HepG2 (cell line): Measurements from ENCODE around the gene PFN4. TPM values are rescaled to one million over a fixed set of nuclear protein-coding genes. Genes with fewer than 3 reads are reported as not detected.

Source experiments
- ADNP ChIP-seq: sonication (generic); formaldehyde crosslinking; IDR thresholded peaks from 2 replicates; pipeline ENCODE4 v1.4.0; 2020; ENCODE audit warnings: missing genetic modification reagents
- FLYWCH1 ChIP-seq: sonication (generic); formaldehyde crosslinking; IDR thresholded peaks from 2 replicates; pipeline ENCODE4 v1.8.1; 2023; ENCODE audit warnings: mild to moderate bottlenecking, missing genetic modification reagents
- FOXJ3 ChIP-seq: sonication (generic); formaldehyde crosslinking; IDR thresholded peaks from 2 replicates; pipeline ENCODE4 v1.4.0; 2020; ENCODE audit warnings: missing genetic modification reagents, mild to moderate bottlenecking, borderline replicate concordance
- MEIS2 ChIP-seq: sonication (generic); formaldehyde crosslinking; IDR thresholded peaks from 2 replicates; pipeline ENCODE4 v1.9.0; 2021; ENCODE audit warnings: mild to moderate bottlenecking, missing genetic modification reagents
- MLLT10 ChIP-seq: sonication (generic); formaldehyde crosslinking; IDR thresholded peaks from 2 replicates; pipeline ENCODE4 v1.4.0; 2020; ENCODE audit warnings: missing genetic modification reagents
- RBM39 ChIP-seq: fragments of 200-400 bp; formaldehyde crosslinking; IDR thresholded peaks from one replicate; pipeline ENCODE4 v1.6.1; 2018; ENCODE audit warnings: antibody characterized with exemption, mild to moderate bottlenecking, low read depth, low read length; ENCODE audit not compliant: poor library complexity, severe bottlenecking
- SETDB1 ChIP-seq: sonication (generic); formaldehyde crosslinking; IDR thresholded peaks from 2 replicates; pipeline ENCODE4 v1.5.1; 2020; ENCODE audit warnings: missing genetic modification reagents, mild to moderate bottlenecking, borderline replicate concordance
- ZFP37 ChIP-seq: sonication (generic); formaldehyde crosslinking; IDR thresholded peaks from 2 replicates; pipeline ENCODE4 v1.4.0; 2020; ENCODE audit warnings: missing genetic modification reagents, borderline replicate concordance
- ZKSCAN5 ChIP-seq: sonication (generic); formaldehyde crosslinking; IDR thresholded peaks from 2 replicates; pipeline ENCODE4 v1.5.1; 2020; ENCODE audit warnings: mild to moderate bottlenecking, missing genetic modification reagents
- ZNF224 ChIP-seq: sonication (generic); formaldehyde crosslinking; IDR thresholded peaks from 2 replicates; pipeline ENCODE4 v1.5.0; 2020; ENCODE audit warnings: mild to moderate bottlenecking, missing genetic modification reagents
- ZNF317 ChIP-seq: sonication (generic); formaldehyde crosslinking; IDR thresholded peaks from 2 replicates; pipeline ENCODE4 v1.5.0; 2020; ENCODE audit warnings: mild to moderate bottlenecking, missing genetic modification reagents
- polyA plus RNA-seq, 8 experiments: library from polyadenylated mRNA; depleted of rRNA in 3 of 8; stranded (reverse) in 7 of 8; unstranded in 1 of 8; fragments of >200 nt; fragmentation: Illumina TruSeq in 4 of 8; extraction: Trizol in 4 of 8; gene quantifications; 2 replicates each; pipeline versions ENCODE4 v1.2.1 to v1.2.3, GENCODE V29; 2011 to 2016; ENCODE audit warnings: low read depth in 4 of 8, missing spikeins in 1 of 8, mixed read lengths in 1 of 8; ENCODE audit not compliant: insufficient read depth in 1 of 8
- total RNA-seq, 5 experiments: library from RNA; depleted of rRNA; stranded (reverse); fragments of >200 nt; fragmentation: Illumina TruSeq; extraction: Trizol; gene quantifications; 2 replicates each; pipeline ENCODE4 v1.2.3, GENCODE V29; 2016; ENCODE audit warnings: low read depth in 1 of 5
- TF ChIP-seq, protein P1 (sequence below), 2 experiments: sonication (generic) in 1 of 2; formaldehyde crosslinking in 1 of 2; IDR thresholded peaks; 2 replicates each; pipeline versions ENCODE4 v1.4.0 to v1.6.1; 2016 to 2020; ENCODE audit warnings: borderline replicate concordance in 1 of 2, low read depth in 1 of 2, mild to moderate bottlenecking in 1 of 2, missing genetic modification reagents in 1 of 2
- TF ChIP-seq, protein P2 (sequence below), 2 experiments: sonication (generic) in 1 of 2; formaldehyde crosslinking in 1 of 2; IDR thresholded peaks; 2 replicates each; pipeline versions ENCODE4 v1.4.0 to v1.6.1; 2018 to 2020; ENCODE audit warnings: missing genetic modification reagents in 2 of 2, borderline replicate concordance in 1 of 2, low read depth in 1 of 2, mild to moderate bottlenecking in 1 of 2, missing biosample characterization in 1 of 2
- TF ChIP-seq, protein P3 (sequence below): sonication (generic); formaldehyde crosslinking; IDR thresholded peaks from 2 replicates; pipeline ENCODE4 v1.4.0; 2020; ENCODE audit warnings: missing genetic modification reagents
- TF ChIP-seq, protein P4 (sequence below): sonication (generic); formaldehyde crosslinking; IDR thresholded peaks from 2 replicates; pipeline ENCODE4 v1.9.0; 2022; ENCODE audit warnings: missing genetic modification reagents, mild to moderate bottlenecking, borderline replicate concordance
- TF ChIP-seq, protein P5 (sequence below): sonication (generic); formaldehyde crosslinking; conservative IDR thresholded peaks from 2 replicates; pipeline ENCODE4 v1.4.0; 2020; ENCODE audit warnings: missing genetic modification reagents

The PFN4 gene
- total and polyA plus RNA-seq, 2 of the 13 experiments (the other 11 are each of a cell fraction or from before 2014, with no cell fraction given), result 0.12 to 0.20 TPM

DNA sequence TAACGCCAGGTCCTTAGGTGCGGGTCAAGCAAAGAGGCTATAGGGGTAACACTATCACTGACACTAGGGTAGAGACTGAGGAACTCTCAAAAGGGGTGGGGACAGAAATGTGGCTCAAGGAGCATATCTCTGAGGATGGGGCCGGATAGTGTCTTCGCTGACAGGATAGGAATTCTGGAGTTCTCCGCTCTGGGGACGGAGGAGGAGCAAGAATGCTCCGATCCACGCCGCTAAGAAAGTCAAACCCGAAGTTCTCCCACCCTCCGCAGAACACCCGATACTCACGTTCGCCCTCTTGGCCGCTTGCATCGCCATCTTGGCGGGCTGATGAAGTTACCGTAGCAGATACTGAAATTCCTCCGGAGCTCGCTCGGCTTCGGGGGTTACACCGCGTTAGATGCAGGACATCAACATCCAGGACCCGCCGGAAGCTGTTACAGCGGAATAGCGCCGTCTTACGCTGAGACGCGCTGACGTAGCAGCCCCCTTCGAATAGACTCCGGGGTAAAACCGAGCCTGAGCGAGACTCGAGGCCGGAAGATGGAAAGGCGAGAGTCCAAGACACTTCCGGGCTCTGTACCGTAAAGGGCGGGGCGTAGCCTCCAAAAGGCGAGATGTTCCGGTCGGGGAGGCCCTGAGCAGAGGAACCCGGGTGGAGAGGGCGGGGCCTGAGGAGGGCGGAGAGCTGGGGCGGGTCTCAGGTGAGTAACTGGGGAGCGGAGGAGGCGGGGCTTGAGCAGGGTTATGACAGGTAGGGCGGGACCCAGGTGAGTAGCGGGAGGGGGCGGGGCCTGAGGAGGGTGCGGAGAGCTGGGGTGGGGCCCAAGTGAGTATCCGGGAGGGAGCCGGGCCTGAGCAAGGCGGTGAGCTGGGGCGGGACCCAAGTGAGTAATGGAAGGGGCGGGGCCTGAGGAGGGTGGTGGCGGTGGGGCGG lies 47.0 kb downstream of the PFN4 start, which contains the start of gene SF3B6 (continued):
- TF ChIP-seq, protein P1, sequence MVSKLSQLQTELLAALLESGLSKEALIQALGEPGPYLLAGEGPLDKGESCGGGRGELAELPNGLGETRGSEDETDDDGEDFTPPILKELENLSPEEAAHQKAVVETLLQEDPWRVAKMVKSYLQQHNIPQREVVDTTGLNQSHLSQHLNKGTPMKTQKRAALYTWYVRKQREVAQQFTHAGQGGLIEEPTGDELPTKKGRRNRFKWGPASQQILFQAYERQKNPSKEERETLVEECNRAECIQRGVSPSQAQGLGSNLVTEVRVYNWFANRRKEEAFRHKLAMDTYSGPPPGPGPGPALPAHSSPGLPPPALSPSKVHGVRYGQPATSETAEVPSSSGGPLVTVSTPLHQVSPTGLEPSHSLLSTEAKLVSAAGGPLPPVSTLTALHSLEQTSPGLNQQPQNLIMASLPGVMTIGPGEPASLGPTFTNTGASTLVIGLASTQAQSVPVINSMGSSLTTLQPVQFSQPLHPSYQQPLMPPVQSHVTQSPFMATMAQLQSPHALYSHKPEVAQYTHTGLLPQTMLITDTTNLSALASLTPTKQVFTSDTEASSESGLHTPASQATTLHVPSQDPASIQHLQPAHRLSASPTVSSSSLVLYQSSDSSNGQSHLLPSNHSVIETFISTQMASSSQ (IDR thresholded peaks at IDR 0.05; ENCODE audit: low read depth), result peak; percentile 78
- TF ChIP-seq, protein P1 (CRISPR knock-in tag; IDR thresholded peaks at IDR 0.05; ENCODE audit: borderline replicate concordance), result peak; percentile 93; the same call in 1 of the 2 replicates
- TF ChIP-seq, protein P2, sequence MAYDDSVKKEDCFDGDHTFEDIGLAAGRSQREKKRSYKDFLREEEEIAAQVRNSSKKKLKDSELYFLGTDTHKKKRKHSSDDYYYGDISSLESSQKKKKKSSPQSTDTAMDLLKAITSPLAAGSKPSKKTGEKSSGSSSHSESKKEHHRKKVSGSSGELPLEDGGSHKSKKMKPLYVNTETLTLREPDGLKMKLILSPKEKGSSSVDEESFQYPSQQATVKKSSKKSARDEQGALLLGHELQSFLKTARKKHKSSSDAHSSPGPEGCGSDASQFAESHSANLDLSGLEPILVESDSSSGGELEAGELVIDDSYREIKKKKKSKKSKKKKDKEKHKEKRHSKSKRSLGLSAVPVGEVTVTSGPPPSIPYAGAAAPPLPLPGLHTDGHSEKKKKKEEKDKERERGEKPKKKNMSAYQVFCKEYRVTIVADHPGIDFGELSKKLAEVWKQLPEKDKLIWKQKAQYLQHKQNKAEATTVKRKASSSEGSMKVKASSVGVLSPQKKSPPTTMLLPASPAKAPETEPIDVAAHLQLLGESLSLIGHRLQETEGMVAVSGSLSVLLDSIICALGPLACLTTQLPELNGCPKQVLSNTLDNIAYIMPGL (CRISPR knock-in tag; IDR thresholded peaks at IDR 0.05; ENCODE audit: borderline replicate concordance in 1 of 2, low read depth in 1 of 2), result peak; percentile 97 to 98
- TF ChIP-seq, protein P3, sequence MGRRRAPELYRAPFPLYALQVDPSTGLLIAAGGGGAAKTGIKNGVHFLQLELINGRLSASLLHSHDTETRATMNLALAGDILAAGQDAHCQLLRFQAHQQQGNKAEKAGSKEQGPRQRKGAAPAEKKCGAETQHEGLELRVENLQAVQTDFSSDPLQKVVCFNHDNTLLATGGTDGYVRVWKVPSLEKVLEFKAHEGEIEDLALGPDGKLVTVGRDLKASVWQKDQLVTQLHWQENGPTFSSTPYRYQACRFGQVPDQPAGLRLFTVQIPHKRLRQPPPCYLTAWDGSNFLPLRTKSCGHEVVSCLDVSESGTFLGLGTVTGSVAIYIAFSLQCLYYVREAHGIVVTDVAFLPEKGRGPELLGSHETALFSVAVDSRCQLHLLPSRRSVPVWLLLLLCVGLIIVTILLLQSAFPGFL, result no peak
- TF ChIP-seq MLLT10, result no peak
- TF ChIP-seq, protein P4, sequence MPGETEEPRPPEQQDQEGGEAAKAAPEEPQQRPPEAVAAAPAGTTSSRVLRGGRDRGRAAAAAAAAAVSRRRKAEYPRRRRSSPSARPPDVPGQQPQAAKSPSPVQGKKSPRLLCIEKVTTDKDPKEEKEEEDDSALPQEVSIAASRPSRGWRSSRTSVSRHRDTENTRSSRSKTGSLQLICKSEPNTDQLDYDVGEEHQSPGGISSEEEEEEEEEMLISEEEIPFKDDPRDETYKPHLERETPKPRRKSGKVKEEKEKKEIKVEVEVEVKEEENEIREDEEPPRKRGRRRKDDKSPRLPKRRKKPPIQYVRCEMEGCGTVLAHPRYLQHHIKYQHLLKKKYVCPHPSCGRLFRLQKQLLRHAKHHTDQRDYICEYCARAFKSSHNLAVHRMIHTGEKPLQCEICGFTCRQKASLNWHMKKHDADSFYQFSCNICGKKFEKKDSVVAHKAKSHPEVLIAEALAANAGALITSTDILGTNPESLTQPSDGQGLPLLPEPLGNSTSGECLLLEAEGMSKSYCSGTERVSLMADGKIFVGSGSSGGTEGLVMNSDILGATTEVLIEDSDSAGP (CRISPR knock-in tag), result peak; percentile 98
- TF ChIP-seq ZNF224 (CRISPR knock-in tag), result no peak
- TF ChIP-seq FLYWCH1 (CRISPR knock-in tag), result no peak
- TF ChIP-seq, protein P5, sequence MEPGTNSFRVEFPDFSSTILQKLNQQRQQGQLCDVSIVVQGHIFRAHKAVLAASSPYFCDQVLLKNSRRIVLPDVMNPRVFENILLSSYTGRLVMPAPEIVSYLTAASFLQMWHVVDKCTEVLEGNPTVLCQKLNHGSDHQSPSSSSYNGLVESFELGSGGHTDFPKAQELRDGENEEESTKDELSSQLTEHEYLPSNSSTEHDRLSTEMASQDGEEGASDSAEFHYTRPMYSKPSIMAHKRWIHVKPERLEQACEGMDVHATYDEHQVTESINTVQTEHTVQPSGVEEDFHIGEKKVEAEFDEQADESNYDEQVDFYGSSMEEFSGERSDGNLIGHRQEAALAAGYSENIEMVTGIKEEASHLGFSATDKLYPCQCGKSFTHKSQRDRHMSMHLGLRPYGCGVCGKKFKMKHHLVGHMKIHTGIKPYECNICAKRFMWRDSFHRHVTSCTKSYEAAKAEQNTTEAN (CRISPR knock-in tag), result no peak; the same call in 1 of the 2 replicates
- peak; percentile 98 for TF ChIP-seq RBM39
- no peak for TF ChIP-seq SETDB1 (CRISPR knock-in tag)
- peak; percentile 76; the same call in 1 of the 2 replicates for TF ChIP-seq ZKSCAN5 (CRISPR knock-in tag)
- TF ChIP-seq ADNP, result no peak
- TF ChIP-seq MEIS2 (CRISPR knock-in tag), result peak; percentile 94
- no peak for TF ChIP-seq ZFP37
- TF ChIP-seq FOXJ3 (CRISPR knock-in tag), result peak; percentile 94
- TF ChIP-seq ZNF317 (CRISPR knock-in tag), result no peak; the same call in 1 of the 2 replicates
